Measurements from ENCODE around the gene ASNSD1. TPM values are rescaled to one million over a fixed set of nuclear protein-coding genes. Genes with fewer than 3 reads are reported as not detected.

The ASNSD1 gene
- 62.8 TPM for polyA plus RNA-seq (2013, experiment 1 of 2)
- 64.2 TPM for polyA plus RNA-seq (2013, experiment 2 of 2)

DNA sequence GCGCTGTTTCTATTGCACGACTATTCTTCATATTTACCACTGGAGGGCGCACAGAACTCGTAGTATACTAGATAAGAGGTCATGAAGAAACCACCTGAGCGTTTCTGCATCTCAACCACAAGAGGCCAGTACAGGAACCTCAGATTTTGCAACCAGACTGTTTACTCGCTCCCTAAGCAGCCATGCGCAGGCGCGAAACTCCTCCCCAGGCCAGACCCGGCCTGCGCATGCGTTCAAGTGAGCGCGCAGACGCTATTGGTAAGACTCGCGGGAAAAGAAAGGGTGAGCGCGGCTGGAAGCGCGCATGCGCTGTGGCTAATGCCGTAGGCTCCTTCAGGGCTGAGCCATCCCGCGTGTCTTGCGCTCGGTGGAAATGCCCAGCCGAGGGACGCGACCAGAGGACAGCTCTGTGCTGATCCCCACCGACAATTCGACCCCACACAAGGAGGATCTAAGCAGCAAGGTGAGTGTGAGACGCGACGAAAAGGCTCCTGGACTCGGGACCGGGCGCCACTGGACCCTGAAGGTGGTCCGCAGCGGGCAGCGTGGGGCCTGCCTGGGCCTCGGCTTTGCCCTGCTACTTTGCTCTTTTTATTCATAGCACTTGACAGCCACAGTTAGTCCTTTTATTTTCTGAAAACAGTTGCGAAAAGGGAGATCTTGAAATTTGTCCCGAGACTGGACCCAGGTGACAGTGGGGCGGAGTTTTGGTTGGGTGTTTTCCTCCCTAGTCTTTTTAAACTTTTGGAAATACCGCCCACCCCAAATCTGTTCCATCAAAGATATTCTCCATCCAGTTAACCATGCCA lies at the start of gene ASNSD1:
TSS of gene ASNSD1 (plus strand) at position 312 of the 809 bp plus-strand sequence. CDS start 4,674 bp downstream, outside the sequence.
- H3K27me3 ChIP-seq (ENCODE audit: control insufficient read depth in 3 of 3, insufficient read depth in 3 of 3, low read depth in 1 of 3, low read length in 3 of 3): no peaks in the 10 kb centered on the region
- peak within 1 kb of the TSS; percentile 94 for H3K9ac ChIP-seq (ENCODE audit: low read depth, low read length, poor library complexity)
- H2BK5ac ChIP-seq (ENCODE audit: low read length): no peak within 1 kb of the TSS
- peak within 1 kb of the TSS; percentile 58 for H3K4me2 ChIP-seq (ENCODE audit: insufficient read depth, low read length, poor library complexity, severe bottlenecking)
- H3K18ac ChIP-seq (ENCODE audit: low read length): peak within 1 kb of the TSS; percentile 68
- H3K23ac ChIP-seq (ENCODE audit: low read depth, low read length, poor library complexity): peak within 1 kb of the TSS; percentile 61
- peaks cover 0 to 29% of the 10 kb centered on the region in 2 donors for H3K36me3 ChIP-seq (replicated peaks in 1 of 2; ENCODE audit: control insufficient read depth in 2 of 2, insufficient read depth in 2 of 2, low read length in 2 of 2)
- no CpG with 5 or more reads among the region's 46 CpGs for WGBS, 2 donors (ENCODE audit: extremely low coverage in 2 of 2, insufficient read length in 2 of 2, insufficient replicate concordance in 1 of 2)
- peaks cover 3 to 4% of the 10 kb centered on the region in 2 donors for H3K4me1 ChIP-seq (ENCODE audit: control insufficient read depth in 2 of 2, insufficient read depth in 1 of 2, low read depth in 1 of 2, low read length in 2 of 2)
- H2BK12ac ChIP-seq (ENCODE audit: low read length): no peak within 1 kb of the TSS
- H4K8ac ChIP-seq (ENCODE audit: low read depth, low read length): no peak within 1 kb of the TSS
- no peak within 1 kb of the TSS for H2AK5ac ChIP-seq (ENCODE audit: low read depth, low read length)
- H2AFZ ChIP-seq (ENCODE audit: low read length): peak within 1 kb of the TSS; percentile 90
- peaks cover 4% of the 10 kb centered on the region for H3K79me1 ChIP-seq (ENCODE audit: low read depth, low read length)
- DNase-seq (ENCODE audit: low spot score): peak; percentile 99
- H3K27ac ChIP-seq (replicated peaks; ENCODE audit: low read length): no peak within 1 kb of the TSS
- H3K4me3 ChIP-seq (ENCODE audit: low read length in 2 of 2): peak within 1 kb of the TSS; percentile 88 to 94
- no peak within 1 kb of the TSS for H3K4ac ChIP-seq (ENCODE audit: low read length)
- no peak within 1 kb of the TSS for H4K91ac ChIP-seq (ENCODE audit: low read depth, low read length, poor library complexity)
- H3K14ac ChIP-seq (ENCODE audit: low read length): no peak within 1 kb of the TSS
- H2BK15ac ChIP-seq (ENCODE audit: low read length): no peak within 1 kb of the TSS
- no peaks in the 10 kb centered on the region for H3K9me3 ChIP-seq (replicated peaks in 1 of 2; ENCODE audit: control insufficient read depth in 2 of 2, insufficient read depth in 1 of 2, low read depth in 1 of 2, low read length in 2 of 2)
- H2BK120ac ChIP-seq (ENCODE audit: low read depth, low read length): no peak within 1 kb of the TSS

DNA sequence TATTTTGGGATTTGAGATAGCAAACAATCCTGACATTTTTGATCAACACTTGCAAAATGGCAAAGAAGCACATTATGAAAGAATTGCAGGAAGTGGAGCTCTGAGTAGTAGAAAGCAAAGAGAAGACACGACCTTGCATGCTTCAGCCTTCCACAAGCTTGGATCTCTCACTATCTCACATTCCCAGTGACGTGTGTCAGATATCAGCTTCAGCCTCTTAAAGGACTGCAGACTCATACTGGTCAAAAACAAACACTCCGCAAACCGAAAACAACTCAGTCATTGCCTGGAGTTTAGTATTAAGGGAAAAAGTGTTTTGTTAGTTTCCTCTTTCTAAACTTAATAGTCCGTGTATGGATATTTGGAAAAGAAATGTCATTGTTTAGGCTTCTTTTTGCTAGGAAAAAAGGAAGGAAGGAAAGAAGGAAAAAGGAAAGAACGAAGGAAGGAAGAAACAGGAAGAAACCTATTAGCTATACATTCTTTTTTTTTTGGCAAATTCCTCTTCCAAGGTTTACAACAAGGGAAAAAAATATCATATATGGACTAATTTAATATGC lies 48.1 kb upstream of the ASNSD1 start:
- Histone ChIP-seq H2AFZ (ENCODE audit: low read length) (peak overlapping the region; percentile 46), H3K23ac (ENCODE audit: low read depth, low read length, poor library complexity) (no peak overlapping the region), H3K36me3 (replicated peaks in 1 of 2; ENCODE audit: control insufficient read depth in 2 of 2, insufficient read depth in 2 of 2, low read length in 2 of 2) (no peaks in the 10 kb centered on the region), H2BK12ac (ENCODE audit: low read length) (no peak overlapping the region), H3K4me3 (ENCODE audit: low read length in 2 of 2) (no peak overlapping the region), H3K9me3 (replicated peaks in 1 of 2; ENCODE audit: control insufficient read depth in 2 of 2, insufficient read depth in 1 of 2, low read depth in 1 of 2, low read length in 2 of 2) (no peaks in the 10 kb centered on the region), H4K8ac (ENCODE audit: low read depth, low read length) (no peak overlapping the region), H3K79me1 (ENCODE audit: low read depth, low read length) (no peaks in the 10 kb centered on the region), H3K27ac (replicated peaks; ENCODE audit: low read length) (no peak overlapping the region), H4K91ac (ENCODE audit: low read depth, low read length, poor library complexity) (no peak overlapping the region), H3K14ac (ENCODE audit: low read length) (no peak overlapping the region), H3K27me3 (ENCODE audit: control insufficient read depth in 3 of 3, insufficient read depth in 3 of 3, low read depth in 1 of 3, low read length in 3 of 3) (no peaks in the 10 kb centered on the region), H3K4me2 (ENCODE audit: insufficient read depth, low read length, poor library complexity, severe bottlenecking) (no peak overlapping the region), H2BK15ac (ENCODE audit: low read length) (no peak overlapping the region), H2BK5ac (ENCODE audit: low read length) (no peak overlapping the region), H3K9ac (ENCODE audit: low read depth, low read length, poor library complexity) (no peak overlapping the region), H3K4me1 (ENCODE audit: control insufficient read depth in 2 of 2, insufficient read depth in 1 of 2, low read depth in 1 of 2, low read length in 2 of 2) (no peaks in the 10 kb centered on the region), H3K18ac (ENCODE audit: low read length) (no peak overlapping the region), H2BK120ac (ENCODE audit: low read depth, low read length) (no peak overlapping the region), H3K4ac (ENCODE audit: low read length) (no peak overlapping the region), H2AK5ac (ENCODE audit: low read depth, low read length) (no peak overlapping the region)
- DNase-seq (ENCODE audit: low spot score): no peak
- no CpG with 5 or more reads among the region's 6 CpGs for WGBS, 2 donors (ENCODE audit: extremely low coverage in 2 of 2, insufficient read length in 2 of 2, insufficient replicate concordance in 1 of 2)

DNA sequence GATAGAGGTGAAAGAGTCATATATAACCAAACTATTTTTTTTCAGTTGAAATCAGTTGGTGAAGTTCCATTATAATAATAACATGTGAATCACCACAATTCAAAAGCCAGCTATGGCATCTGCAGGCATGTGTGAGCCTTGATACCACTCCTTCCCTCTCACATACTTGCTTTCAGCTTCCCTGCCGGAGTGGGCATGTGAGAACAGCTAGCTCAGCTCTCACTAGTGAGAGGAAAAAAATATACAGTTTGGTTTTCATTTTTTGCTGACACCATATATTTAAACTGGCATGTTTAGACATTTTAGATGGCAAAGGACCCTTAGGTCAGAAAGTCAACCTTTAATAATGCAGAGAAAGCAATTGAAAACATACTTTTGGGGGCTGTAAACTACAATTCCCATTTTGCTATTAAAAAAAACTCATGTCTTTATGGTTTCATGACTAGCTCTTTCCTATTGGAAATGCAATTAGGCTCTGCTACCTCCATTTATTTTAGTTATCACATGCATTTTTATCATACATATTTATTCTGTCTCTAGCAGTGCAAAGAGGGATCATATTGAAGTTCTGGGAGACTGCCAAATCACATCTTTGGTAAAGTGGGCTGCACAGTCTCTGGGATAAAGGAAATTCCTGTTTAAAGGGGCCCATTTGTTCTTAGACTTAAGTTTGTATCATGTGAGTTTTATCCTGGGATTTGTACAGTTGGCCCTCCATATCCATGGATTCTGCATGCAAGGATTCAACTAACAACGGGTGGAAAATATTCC lies 47.4 kb upstream of the ASNSD1 start:
- H3K9ac ChIP-seq (ENCODE audit: low read depth, low read length, poor library complexity): no peak overlapping the region
- no peak overlapping the region for H3K27ac ChIP-seq (replicated peaks; ENCODE audit: low read length)
- no peak overlapping the region for H3K18ac ChIP-seq (ENCODE audit: low read length)
- no peaks in the 10 kb centered on the region for H3K9me3 ChIP-seq (replicated peaks in 1 of 2; ENCODE audit: control insufficient read depth in 2 of 2, insufficient read depth in 1 of 2, low read depth in 1 of 2, low read length in 2 of 2)
- H2BK12ac ChIP-seq (ENCODE audit: low read length): no peak overlapping the region
- H3K14ac ChIP-seq (ENCODE audit: low read length): no peak overlapping the region
- H3K23ac ChIP-seq (ENCODE audit: low read depth, low read length, poor library complexity): no peak overlapping the region
- H2AFZ ChIP-seq (ENCODE audit: low read length): no peak overlapping the region
- H4K8ac ChIP-seq (ENCODE audit: low read depth, low read length): no peak overlapping the region
- H2BK15ac ChIP-seq (ENCODE audit: low read length): no peak overlapping the region
- H3K4me1 ChIP-seq (ENCODE audit: control insufficient read depth in 2 of 2, insufficient read depth in 1 of 2, low read depth in 1 of 2, low read length in 2 of 2): no peaks in the 10 kb centered on the region
- H4K91ac ChIP-seq (ENCODE audit: low read depth, low read length, poor library complexity): no peak overlapping the region
- no CpG with 5 or more reads among the region's 2 CpGs for WGBS, 2 donors (ENCODE audit: extremely low coverage in 2 of 2, insufficient read length in 2 of 2, insufficient replicate concordance in 1 of 2)
- no peak overlapping the region for H2AK5ac ChIP-seq (ENCODE audit: low read depth, low read length)
- no peak overlapping the region for H3K4me2 ChIP-seq (ENCODE audit: insufficient read depth, low read length, poor library complexity, severe bottlenecking)
- no peak overlapping the region for H3K4ac ChIP-seq (ENCODE audit: low read length)
- no peak overlapping the region for H3K4me3 ChIP-seq (ENCODE audit: low read length in 2 of 2)
- no peaks in the 10 kb centered on the region for H3K36me3 ChIP-seq (replicated peaks in 1 of 2; ENCODE audit: control insufficient read depth in 2 of 2, insufficient read depth in 2 of 2, low read length in 2 of 2)
- H3K27me3 ChIP-seq (ENCODE audit: control insufficient read depth in 3 of 3, insufficient read depth in 3 of 3, low read depth in 1 of 3, low read length in 3 of 3): no peaks in the 10 kb centered on the region
- no peak overlapping the region for H2BK5ac ChIP-seq (ENCODE audit: low read length)
- no peaks in the 10 kb centered on the region for H3K79me1 ChIP-seq (ENCODE audit: low read depth, low read length)
- no peak overlapping the region for H2BK120ac ChIP-seq (ENCODE audit: low read depth, low read length)
- no peak for DNase-seq (ENCODE audit: low spot score)

DNA sequence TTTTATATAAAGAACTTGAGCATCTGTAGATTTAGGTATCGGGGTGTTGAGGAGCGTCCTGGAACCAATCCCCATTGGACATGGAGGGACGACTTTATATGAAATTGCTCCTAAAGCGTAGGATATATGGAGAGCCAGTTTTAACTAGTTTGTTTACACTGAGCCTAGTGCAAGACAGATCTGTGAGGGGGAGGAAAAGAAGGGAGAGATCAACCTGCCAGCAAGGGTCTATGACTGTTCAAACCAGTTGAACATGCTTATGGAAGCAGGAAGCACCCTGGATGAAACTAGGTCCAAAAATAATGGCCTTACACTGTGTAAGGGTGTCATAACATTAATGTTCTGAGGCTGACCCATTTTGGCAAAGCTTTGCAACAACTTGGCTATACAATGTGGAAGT lies 46.7 kb upstream of the ASNSD1 start:
- H4K91ac ChIP-seq (ENCODE audit: low read depth, low read length, poor library complexity): no peak overlapping the region
- H2BK15ac ChIP-seq (ENCODE audit: low read length): no peak overlapping the region
- no peak overlapping the region for H3K4me2 ChIP-seq (ENCODE audit: insufficient read depth, low read length, poor library complexity, severe bottlenecking)
- H2BK5ac ChIP-seq (ENCODE audit: low read length): no peak overlapping the region
- H3K4me3 ChIP-seq (ENCODE audit: low read length in 2 of 2): no peak overlapping the region
- no peak overlapping the region for H2BK12ac ChIP-seq (ENCODE audit: low read length)
- no peak overlapping the region for H3K9ac ChIP-seq (ENCODE audit: low read depth, low read length, poor library complexity)
- no peak overlapping the region for H3K14ac ChIP-seq (ENCODE audit: low read length)
- no peak overlapping the region for H3K18ac ChIP-seq (ENCODE audit: low read length)
- H3K36me3 ChIP-seq (replicated peaks in 1 of 2; ENCODE audit: control insufficient read depth in 2 of 2, insufficient read depth in 2 of 2, low read length in 2 of 2): no peaks in the 10 kb centered on the region
- no peak overlapping the region for H3K4ac ChIP-seq (ENCODE audit: low read length)
- H3K27ac ChIP-seq (replicated peaks; ENCODE audit: low read length): no peak overlapping the region
- H2AK5ac ChIP-seq (ENCODE audit: low read depth, low read length): no peak overlapping the region
- WGBS, 2 donors (ENCODE audit: extremely low coverage in 2 of 2, insufficient read length in 2 of 2, insufficient replicate concordance in 1 of 2): no CpG with 5 or more reads among the region's 4 CpGs
- H2AFZ ChIP-seq (ENCODE audit: low read length): no peak overlapping the region
- DNase-seq (ENCODE audit: low spot score): no peak
- H2BK120ac ChIP-seq (ENCODE audit: low read depth, low read length): no peak overlapping the region
- no peaks in the 10 kb centered on the region for H3K79me1 ChIP-seq (ENCODE audit: low read depth, low read length)
- H3K27me3 ChIP-seq (ENCODE audit: control insufficient read depth in 3 of 3, insufficient read depth in 3 of 3, low read depth in 1 of 3, low read length in 3 of 3): no peaks in the 10 kb centered on the region
- H4K8ac ChIP-seq (ENCODE audit: low read depth, low read length): no peak overlapping the region
- no peaks in the 10 kb centered on the region for H3K9me3 ChIP-seq (replicated peaks in 1 of 2; ENCODE audit: control insufficient read depth in 2 of 2, insufficient read depth in 1 of 2, low read depth in 1 of 2, low read length in 2 of 2)
- H3K23ac ChIP-seq (ENCODE audit: low read depth, low read length, poor library complexity): no peak overlapping the region
- no peaks in the 10 kb centered on the region for H3K4me1 ChIP-seq (ENCODE audit: control insufficient read depth in 2 of 2, insufficient read depth in 1 of 2, low read depth in 1 of 2, low read length in 2 of 2)
